Measurements from ENCODE around the gene EIF4A3. TPM values are rescaled to one million over a fixed set of nuclear protein-coding genes. Genes with fewer than 3 reads are reported as not detected.

The EIF4A3 gene
- polyA plus RNA-seq, 3 donors, result 122 to 138 (median 127) TPM

DNA sequence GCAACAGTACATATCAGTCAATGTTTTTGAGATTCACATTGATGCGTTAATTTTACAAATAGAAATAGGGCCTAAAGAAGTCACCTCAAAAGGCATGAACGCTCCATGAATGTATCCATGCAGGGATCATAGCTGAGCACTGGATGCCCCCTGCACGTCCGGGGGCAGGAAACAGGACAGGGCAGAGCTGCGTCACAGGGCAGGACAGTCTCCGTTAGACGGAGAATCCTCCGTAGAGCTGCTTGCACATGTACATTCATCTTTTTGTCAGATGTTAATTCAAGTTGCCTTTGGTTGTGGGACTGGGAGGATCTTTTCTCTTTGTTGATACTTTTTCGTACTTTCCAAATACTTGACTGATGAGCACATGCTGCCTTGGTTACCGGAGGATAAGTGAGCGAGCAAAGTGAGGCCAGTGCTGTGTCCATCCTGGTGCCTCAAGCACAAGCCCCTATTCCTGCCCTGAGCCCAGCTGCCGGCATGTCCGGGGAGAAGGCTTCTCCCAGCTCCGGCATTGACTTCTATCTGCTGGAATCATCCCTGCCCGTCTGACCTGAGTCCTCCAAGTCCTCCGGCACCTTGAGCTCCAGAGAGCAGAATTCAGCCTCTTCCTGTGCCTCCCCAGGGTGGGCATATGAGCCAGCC lies 30.5 kb downstream of the EIF4A3 start:
- no peak for DNase-seq (ENCODE audit: low read depth in 3 of 3, low spot score in 2 of 3)

DNA sequence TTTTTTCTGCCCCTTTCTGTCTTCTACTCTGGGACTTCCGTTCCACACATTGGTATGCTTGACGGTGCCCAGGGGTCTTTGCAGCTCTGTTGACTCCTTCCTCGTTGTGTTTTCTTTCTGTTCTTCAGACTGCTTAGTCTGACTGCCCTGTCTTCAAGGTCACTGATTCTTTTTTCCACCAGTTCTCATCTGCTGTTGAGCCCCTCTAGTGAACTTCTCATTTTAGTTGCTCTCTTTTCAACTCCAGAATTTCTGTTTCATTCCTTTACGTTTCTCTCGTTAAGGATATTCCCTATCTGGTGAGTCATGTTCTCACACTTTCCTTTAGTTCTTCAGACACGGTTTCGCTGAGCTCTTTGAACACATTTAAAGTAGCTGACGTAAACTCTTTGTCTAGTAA lies 31.8 kb downstream of the EIF4A3 start:
- DNase-seq (ENCODE audit: low read depth in 3 of 3, low spot score in 2 of 3), result no peak

DNA sequence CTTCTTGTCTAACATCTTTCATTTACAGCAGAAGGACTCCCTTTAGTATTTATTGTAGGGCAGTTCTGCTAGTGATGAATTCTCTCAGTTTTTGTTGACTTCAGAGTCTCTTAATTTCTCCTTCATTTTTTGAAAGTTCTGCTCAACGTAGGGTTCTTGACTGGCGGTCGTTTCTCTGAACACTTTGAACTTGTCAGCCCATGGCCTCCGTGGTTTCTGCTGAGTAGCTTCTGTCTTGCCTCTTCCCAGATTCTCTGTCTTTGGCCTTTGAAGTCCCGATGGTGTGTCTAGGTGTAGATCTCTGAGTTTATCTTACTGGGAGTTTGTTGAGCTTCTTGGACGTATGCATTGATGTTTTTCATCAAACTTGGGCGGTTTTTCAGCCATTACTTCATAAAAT lies 32.2 kb downstream of the EIF4A3 start:
- no peak for DNase-seq (ENCODE audit: low read depth in 3 of 3, low spot score in 2 of 3)

DNA sequence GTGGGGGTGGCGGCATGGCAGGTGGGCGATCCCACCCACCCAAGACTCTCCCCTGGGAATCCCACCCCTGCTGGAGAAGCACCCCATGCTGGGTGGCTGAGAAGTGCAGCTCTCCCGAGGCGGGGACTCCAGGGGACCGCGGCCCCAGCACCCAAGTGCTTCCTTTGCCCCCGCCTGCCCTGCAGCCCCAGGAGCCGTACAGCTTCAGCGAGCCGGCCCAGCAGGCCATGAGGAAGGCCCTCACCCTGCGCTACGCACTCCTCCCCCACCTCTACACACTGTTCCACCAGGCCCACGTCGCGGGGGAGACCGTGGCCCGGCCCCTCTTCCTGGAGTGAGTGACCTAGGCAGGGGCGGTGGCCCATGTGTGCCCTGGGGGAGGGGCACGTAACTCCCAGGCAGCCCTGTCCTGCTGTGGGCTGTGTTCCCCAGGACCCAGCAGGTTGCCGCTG lies 33.9 kb downstream of the EIF4A3 start:
- DNase-seq (ENCODE audit: low read depth in 3 of 3, low spot score in 2 of 3), result no peak

DNA sequence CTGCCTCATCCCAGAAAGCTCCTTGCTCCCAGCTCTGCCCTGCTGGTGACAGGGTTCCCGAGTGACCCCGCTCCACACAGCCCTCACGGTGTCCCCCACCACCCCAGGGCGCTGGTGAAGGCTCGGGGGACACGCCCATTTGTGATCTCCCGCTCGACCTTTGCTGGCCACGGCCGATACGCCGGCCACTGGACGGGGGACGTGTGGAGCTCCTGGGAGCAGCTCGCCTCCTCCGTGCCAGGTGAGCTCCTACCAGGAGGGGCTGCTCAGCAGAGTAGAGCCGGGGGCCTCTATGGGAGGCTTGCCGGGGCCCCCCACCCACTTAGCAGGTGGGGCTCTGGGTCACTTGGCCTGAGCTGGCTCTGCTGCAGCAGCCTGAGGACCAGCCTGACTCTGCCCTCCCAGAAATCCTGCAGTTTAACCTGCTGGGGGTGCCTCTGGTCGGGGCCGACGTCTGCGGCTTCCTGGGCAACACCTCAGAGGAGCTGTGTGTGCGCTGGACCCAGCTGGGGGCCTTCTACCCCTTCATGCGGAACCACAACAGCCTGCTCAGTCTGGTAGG lies 34.4 kb downstream of the EIF4A3 start:
- DNase-seq (ENCODE audit: low read depth in 3 of 3, low spot score in 2 of 3), result no peak

DNA sequence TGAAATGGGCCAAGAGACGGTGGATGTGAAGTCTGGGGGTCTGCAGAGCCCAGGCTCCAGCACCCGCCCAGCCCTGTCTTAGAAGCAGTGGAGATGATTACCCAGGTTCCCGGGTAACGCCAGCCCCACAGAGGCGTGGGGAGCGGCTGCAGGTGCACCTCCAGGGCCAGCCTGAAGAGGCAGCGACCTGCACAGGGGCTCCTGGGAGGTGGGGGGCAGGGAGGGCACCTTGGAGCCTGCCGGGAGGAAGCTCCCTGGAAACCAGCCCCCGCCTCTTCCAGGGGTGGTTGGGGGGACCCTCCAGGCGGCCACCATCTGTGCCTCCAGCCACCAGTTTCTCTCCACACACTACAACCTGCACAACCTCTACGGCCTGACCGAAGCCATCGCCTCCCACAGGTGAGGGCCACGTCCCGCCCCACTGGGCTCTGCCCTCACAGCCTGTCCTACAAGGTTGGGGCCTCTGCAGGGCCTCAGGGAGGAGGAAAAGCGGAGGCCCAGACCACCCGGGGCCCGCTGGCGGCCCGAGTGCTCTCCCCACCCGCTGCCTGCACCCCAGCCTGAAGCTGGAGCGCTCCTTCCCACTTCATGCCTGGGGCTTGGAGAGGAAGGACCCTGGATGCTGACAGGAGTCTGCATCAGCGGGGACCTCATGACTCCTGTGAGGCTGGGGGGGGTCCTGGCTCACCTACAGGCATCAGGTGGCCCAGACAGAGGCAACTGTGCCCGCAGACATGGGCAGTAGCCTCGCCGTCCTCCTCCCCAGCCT lies 35.0 kb downstream of the EIF4A3 start:
- DNase-seq (ENCODE audit: low read depth in 3 of 3, low spot score in 2 of 3), result no peak

DNA sequence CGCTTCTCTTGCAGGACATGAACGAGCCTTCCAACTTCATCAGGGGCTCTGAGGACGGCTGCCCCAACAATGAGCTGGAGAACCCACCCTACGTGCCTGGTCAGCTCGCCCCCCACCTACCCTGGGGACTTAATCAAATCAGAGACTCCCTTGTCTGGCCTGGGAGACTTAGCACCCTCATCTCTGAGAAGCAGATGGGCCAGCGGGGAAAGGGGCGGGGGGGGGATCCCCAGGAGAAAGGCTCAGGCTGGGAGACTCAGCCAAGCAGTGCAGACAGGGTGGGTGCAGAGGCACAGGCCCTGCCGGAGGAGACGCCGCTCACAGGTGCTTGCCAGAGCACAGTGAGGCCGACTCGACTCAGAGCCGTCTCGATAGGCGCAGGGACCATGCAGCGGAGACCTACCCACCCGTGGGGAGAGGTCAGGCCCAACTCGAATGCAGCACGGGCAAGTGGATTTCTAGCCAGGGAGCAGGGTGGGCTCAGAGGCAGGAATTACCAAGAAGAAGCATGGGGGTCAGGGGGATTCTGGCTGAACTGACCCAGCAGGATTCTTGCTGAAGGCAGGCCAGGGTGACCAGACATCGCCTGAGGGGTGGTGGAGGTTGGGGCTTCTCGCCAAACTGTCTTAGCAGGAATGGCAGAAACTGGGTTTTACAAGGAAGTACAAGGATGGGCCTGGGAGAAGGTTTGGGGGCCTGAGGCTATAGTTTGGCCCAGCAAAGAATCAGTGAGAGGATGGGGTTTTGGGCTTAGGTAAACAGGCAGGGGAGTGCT lies 35.8 kb downstream of the EIF4A3 start:
- no peak for DNase-seq (ENCODE audit: low read depth in 3 of 3, low spot score in 2 of 3)

DNA sequence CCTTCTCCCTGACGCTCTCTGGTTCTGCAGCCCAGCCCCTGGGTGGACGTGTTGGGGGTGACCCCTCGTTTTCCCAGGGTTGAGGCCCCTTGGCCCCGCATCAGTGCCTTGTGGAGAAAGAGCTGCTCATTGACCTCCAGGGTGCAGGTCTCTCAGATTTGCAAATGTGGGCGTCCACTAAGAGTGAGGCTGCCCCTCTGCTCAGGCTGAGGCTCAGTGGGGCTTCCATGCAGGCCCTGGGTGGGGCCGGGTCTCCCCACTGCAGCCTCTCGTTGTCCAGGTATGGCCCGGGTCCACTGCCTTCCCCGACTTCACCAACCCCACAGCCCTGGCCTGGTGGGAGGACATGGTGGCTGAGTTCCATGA lies 36.5 kb downstream of the EIF4A3 start:
- DNase-seq (ENCODE audit: low read depth in 3 of 3, low spot score in 2 of 3), result no peak

DNA sequence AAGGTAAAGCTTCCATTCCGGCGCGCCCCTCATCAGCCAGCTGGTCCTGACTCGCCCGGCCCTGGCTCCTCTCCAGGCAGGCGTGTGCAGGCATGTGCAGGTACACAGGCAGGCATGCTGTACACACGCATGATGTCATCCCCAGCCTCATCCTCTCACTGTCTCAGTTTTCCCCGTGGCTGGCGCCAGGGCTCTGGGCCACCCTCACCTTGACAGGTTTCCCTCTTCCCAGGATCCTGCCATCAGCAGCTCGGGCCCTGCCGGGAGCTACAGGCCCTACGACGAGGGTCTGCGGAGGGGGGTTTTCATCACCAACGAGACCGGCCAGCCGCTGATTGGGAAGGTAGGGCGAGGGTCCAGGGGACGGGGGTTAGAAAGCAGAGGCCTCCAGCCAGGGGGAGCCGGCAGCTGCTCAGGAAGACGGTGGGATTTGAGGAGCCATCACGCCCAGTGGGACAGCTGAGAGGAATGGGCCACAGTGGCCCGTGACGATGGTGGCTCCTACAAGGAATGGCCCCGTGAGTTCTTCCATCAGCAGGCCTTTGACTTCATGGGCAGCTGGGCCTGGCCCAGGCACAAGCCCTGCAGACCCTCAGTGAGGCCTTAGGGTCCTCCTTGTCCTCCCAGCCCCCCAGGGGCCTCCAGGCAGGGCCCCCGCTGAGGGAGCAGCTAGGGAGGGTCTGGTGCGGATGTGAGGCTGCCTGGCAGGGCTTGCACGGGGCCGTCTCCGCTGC lies 37.0 kb downstream of the EIF4A3 start:
- no peak for DNase-seq (ENCODE audit: low read depth in 3 of 3, low spot score in 2 of 3)

DNA sequence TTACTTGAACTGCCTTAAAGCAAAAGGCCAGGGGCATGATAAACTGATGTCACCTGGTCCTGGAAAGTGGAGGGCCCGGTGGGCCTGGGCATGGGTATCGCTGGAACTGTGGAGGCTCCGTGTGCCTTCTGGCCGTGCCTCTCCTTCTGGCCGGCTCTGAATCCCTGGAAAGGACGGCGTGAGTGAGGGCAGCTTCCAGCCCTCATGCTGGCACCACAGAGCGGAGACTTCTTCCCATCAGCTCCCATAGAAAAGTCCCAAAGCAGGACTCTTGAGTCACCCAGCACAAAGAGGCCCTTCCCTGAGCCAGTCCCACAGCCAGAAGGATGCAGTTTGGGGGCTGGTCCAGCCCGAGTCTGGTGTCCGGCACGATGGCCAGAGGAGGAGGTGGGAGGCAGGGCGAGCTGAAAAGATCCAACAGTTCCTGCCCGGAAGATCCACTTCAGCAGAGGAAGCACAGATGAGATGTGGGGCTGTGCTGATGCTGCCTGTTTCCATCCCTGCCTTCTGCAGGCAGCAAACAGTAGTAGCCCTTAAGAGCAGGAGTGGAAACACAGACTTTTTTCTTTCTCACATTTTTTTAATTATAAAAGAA lies 37.8 kb downstream of the EIF4A3 start:
- no peak for DNase-seq (ENCODE audit: low read depth in 3 of 3, low spot score in 2 of 3)

DNA sequence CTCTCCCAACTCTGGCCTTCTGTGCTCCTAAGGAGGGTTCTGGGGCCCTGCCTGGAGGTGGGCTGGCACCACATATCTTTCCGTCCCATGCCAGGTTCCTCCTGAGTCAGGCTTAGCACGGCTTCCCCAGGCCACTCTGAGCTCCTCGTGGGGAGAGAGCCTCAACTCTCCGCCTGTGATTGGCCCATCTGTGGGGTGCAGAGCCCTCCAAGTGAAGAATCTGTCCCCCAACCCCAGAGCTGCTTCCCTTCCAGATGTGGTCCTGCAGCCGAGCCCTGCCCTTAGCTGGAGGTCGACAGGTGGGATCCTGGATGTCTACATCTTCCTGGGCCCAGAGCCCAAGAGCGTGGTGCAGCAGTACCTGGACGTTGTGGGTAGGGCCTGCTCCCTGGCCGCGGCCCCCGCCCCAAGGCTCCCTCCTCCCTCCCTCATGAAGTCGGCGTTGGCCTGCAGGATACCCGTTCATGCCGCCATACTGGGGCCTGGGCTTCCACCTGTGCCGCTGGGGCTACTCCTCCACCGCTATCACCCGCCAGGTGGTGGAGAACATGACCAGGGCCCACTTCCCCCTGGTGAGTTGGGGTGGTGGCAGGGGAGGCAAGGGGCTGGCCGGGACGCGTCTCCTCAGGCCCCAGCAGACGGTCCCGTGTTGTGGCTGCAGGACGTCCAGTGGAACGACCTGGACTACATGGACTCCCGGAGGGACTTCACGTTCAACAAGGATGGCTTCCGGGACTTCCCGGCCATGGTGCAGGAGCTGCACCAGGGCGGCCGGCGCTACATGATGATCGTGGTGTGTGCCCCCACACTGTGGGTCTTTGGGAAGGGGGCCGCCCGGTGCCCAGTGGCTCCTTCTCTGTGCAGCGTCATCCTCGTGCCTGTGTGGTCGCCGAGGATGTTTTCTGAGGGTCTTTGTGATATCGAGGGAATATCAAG lies 38.6 kb downstream of the EIF4A3 start:
- DNase-seq (ENCODE audit: low read depth in 3 of 3, low spot score in 2 of 3), result no peak

DNA sequence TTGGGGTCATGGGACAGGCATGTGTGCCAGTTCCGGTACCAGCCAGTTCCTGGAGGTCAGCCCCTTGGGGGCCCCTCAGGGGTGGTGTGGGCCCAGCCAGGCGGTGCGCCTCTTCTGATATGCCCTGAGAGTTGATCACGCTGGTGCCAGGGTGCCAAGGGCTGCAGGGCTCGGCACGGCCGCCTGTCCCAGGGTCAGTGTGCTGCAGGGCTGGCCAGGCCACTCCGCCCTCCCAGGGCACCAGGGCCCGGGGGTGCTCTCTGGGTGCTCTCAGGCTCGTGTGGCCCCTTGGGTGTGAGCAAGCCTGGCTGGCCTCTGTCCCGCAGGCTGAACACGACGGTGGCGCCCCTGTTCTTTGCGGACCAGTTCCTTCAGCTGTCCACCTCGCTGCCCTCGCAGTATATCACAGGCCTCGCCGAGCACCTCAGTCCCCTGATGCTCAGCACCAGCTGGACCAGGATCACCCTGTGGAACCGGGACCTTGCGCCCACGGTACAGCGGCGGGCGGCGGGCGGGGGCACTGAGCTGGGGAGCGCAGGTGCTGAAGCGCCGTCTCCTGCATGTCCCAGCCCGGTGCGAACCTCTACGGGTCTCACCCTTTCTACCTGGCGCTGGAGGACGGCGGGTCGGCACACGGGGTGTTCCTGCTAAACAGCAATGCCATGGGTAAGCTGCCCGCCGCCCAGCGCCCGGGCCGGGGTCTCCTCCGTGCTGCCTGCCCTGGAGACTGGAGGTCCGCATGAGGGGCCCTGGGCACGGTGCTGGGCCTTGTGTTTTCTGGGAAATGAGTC lies 39.5 kb downstream of the EIF4A3 start:
- DNase-seq (ENCODE audit: low read depth in 3 of 3, low spot score in 2 of 3), result no peak

DNA sequence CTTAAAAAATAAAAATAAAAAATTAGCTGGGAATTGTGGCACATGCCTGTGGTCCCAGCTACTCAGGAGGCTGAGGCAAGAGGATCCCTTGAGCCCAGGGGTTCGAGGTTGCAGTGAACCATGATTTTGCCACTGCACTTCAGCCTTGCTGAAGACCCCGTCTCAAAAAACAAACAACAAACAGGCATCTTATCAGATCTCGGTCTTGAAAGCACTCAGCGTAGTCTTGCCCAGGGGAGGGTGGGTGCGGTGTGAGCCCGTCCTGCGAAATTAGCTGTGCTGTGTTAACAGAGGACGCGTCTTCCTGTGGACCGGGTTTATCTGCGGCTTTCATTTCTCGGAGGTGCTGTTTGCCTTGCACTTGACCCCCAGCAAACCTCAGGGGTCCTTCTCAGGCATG lies 40.2 kb downstream of the EIF4A3 start:
- no peak for DNase-seq (ENCODE audit: low read depth in 3 of 3, low spot score in 2 of 3)

DNA sequence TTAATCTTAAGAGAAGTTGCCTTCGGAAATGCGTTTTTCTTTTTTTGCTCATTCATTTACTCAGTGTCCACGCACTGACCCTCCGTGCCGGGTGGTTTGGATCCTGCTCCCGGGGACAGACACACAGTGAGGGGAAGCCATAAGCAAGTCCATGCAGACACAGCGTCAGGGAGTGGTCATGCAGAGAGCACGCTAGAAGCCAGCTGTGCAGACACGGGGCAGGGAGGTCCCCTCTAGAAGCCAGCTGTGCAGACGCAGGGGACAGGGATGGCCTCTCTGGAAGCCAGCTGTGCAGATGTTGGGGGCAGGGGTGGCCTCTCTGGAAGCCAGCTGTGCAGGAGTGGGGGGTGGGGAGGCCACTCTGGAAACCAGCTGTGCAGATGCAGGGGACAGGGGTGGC lies 40.8 kb downstream of the EIF4A3 start:
- no peak for DNase-seq (ENCODE audit: low read depth in 3 of 3, low spot score in 2 of 3)

DNA sequence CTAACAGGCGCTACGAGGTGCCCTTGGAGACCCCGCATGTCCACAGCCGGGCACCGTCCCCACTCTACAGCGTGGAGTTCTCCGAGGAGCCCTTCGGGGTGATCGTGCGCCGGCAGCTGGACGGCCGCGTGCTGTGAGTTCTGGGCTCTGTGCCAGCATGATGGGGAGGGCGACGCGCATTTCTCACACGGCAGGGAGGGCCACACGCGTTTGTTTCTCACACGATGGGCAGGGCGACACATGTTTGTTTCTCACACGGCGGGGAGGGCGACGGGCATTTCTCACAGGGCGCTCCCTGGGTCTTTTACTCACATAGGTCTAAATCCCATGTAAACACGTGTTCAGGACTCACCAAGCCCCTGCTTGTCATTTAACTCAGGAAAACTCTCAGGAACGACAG lies 41.2 kb downstream of the EIF4A3 start:
- no peak for DNase-seq (ENCODE audit: low read depth in 3 of 3, low spot score in 2 of 3)

DNA sequence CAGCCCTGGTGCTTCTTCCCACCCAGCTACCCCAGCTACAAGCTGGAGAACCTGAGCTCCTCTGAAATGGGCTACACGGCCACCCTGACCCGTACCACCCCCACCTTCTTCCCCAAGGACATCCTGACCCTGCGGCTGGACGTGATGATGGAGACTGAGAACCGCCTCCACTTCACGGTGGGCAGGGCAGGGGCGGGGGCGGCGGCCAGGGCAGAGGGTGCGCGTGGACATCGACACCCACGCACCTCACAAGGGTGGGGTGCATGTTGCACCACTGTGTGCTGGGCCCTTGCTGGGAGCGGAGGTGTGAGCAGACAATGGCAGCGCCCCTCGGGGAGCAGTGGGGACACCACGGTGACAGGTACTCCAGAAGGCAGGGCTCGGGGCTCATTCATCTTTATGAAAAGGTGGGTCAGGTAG lies 42.0 kb downstream of the EIF4A3 start:
- DNase-seq (ENCODE audit: low read depth in 3 of 3, low spot score in 2 of 3), result no peak

DNA sequence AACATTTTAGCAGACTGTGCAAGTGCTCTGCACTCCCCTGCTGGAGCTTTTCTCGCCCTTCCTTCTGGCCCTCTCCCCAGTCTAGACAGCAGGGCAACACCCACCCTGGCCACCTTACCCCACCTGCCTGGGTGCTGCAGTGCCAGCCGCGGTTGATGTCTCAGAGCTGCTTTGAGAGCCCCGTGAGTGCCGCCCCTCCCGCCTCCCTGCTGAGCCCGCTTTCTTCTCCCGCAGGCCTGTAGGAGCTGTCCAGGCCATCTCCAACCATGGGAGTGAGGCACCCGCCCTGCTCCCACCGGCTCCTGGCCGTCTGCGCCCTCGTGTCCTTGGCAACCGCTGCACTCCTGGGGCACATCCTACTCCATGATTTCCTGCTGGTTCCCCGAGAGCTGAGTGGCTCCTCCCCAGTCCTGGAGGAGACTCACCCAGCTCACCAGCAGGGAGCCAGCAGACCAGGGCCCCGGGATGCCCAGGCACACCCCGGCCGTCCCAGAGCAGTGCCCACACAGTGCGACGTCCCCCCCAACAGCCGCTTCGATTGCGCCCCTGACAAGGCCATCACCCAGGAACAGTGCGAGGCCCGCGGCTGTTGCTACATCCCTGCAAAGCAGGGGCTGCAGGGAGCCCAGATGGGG lies 42.5 kb downstream of the EIF4A3 start:
- DNase-seq (ENCODE audit: low read depth in 3 of 3, low spot score in 2 of 3), result no peak
